GM12872 (cell line): Measurements from ENCODE around the gene MYO9A.

ENCODE experiments used
- CTCF ChIP-seq: IDR thresholded peaks from 3 replicates; pipeline ENCODE4 v1.5.1; 2011; ENCODE audit warnings: low read depth, mild to moderate bottlenecking, low read length, moderate library complexity; ENCODE audit not compliant: insufficient read depth

The MYO9A gene

GRCh38 chr15:72118017-72118978, at the start of gene MYO9A, which contains the start of gene SENP8:
Gene MYO9A (minus strand): TSS chr15:72118150. CDS start chr15:72046563, 71,587 bp downstream.
Gene SENP8 (plus strand): TSS chr15:72118403. CDS start chr15:72139624, 21,221 bp downstream.
- TF ChIP-seq CTCF: no peak

GRCh38 chr15:72167445-72167844, 49.5 kb upstream of the MYO9A start:
- TF ChIP-seq CTCF: no peak

- TF ChIP-seq CTCF: no peak
Observed at GRCh38 chr15:72166716-72167417, 48.9 kb upstream of the MYO9A start.

- no peak for TF ChIP-seq CTCF
Observed at GRCh38 chr15:72163719-72164118, 45.8 kb upstream of the MYO9A start.

- TF ChIP-seq CTCF: no peak
Observed at GRCh38 chr15:72162569-72162968, 44.6 kb upstream of the MYO9A start.

- TF ChIP-seq CTCF: no peak
Observed at GRCh38 chr15:72161361-72162132, 43.6 kb upstream of the MYO9A start.

- no peak for TF ChIP-seq CTCF
Observed at GRCh38 chr15:72160696-72161245, 42.8 kb upstream of the MYO9A start.
